SK-N-SH (cell line): ENCODE data around the gene SH2B2. TPM values are rescaled to one million over a fixed set of nuclear protein-coding genes. Genes with fewer than 3 reads are reported as not detected.

Source experiments
- CTCF ChIA-PET: fragments of 300-600, 350-600 bp; formaldehyde crosslinking; extraction: SDS; loops from one replicate; lab custom pipeline; 2021; lab: Yijun Ruan, JAX
- POLR2A ChIA-PET: fragments of 350-600 bp; sonication (Branson Sonifier 250); formaldehyde crosslinking; extraction: SDS; loops from one replicate; lab custom pipeline; 2020; ENCODE audit warnings: antibody characterized with exemption, inconsistent platforms; lab: Yijun Ruan, JAX
- DNase-seq: peaks from one replicate; pipeline ENCODE4 v3.0.0; 2012
- H2AFZ ChIP-seq: fragments of 200-600 bp; sonication (generic); 2 replicates; pipeline ENCODE4 v1.8.1; 2016; ENCODE audit warnings: antibody characterized with exemption, mild to moderate bottlenecking, low read depth
- H3F3A ChIP-seq: fragments of 200-600 bp; sonication (generic); replicated peaks from 2 replicates; pipeline ENCODE3; 2016; ENCODE audit warnings: antibody characterized with exemption, mild to moderate bottlenecking; ENCODE audit not compliant: insufficient read depth
- H3K27ac ChIP-seq, 2 experiments: fragments of 200-500 bp in 1 of 2; fragments of 200-600 bp in 1 of 2; sonication (Bioruptor generic) in 1 of 2; sonication (generic), shearing (Covaris generic) in 1 of 2; 2 replicates each; pipeline versions ENCODE4 v1.5.1 to v1.6.1; 2014 to 2016; ENCODE audit warnings: low read depth in 2 of 2, inconsistent platforms in 1 of 2, low read length in 1 of 2, mild to moderate bottlenecking in 1 of 2, mixed read lengths in 1 of 2
- H3K27me3 ChIP-seq: fragments of 200-600 bp; sonication (generic), shearing (Covaris generic); 2 replicates; pipeline ENCODE4 v1.6.1; 2016; ENCODE audit warnings: mixed run types; ENCODE audit not compliant: insufficient read depth
- H3K36me3 ChIP-seq, 2 experiments: fragments of 200-500 bp in 1 of 2; fragments of 200-600 bp in 1 of 2; sonication (Bioruptor generic) in 1 of 2; sonication (generic) in 1 of 2; replicated peaks in 1 of 2; 2 replicates each; pipeline versions ENCODE3 to v1.5.1; 2014 to 2016; ENCODE audit warnings: low read length in 1 of 2, mild to moderate bottlenecking in 1 of 2; ENCODE audit not compliant: insufficient read depth in 2 of 2, control insufficient read depth in 1 of 2
- H3K4me1 ChIP-seq, 2 experiments: fragments of 200-500 bp in 1 of 2; fragments of 200-600 bp in 1 of 2; sonication (Bioruptor generic) in 1 of 2; sonication (generic), shearing (Covaris generic) in 1 of 2; 2 replicates each; pipeline versions ENCODE4 v1.5.1 to v1.6.1; 2014 to 2016; ENCODE audit warnings: low read depth in 1 of 2, low read length in 1 of 2, mixed run types in 1 of 2; ENCODE audit not compliant: insufficient read depth in 2 of 2, control insufficient read depth in 1 of 2
- H3K4me2 ChIP-seq: fragments of 200-600 bp; sonication (generic), shearing (Covaris generic); 2 replicates; pipeline ENCODE4 v1.6.1; 2017; ENCODE audit warnings: mixed run types
- H3K4me3 ChIP-seq, 2 experiments: fragments of 200-500 bp in 1 of 2; fragments of 200-600 bp in 1 of 2; sonication (Bioruptor generic) in 1 of 2; sonication (generic), shearing (Covaris generic) in 1 of 2; 2 replicates each; pipeline versions ENCODE4 v1.5.1 to v1.8.1; 2014 to 2016; ENCODE audit warnings: low read depth in 2 of 2, inconsistent platforms in 1 of 2, low read length in 1 of 2, mild to moderate bottlenecking in 1 of 2, mixed read lengths in 1 of 2, moderate library complexity in 1 of 2
- H3K79me2 ChIP-seq: fragments of 200-600 bp; sonication (generic); 2 replicates; pipeline ENCODE4 v1.8.1; 2017; ENCODE audit warnings: mild to moderate bottlenecking; ENCODE audit not compliant: insufficient read depth
- H3K9ac ChIP-seq: fragments of 200-600 bp; sonication (generic); 2 replicates; pipeline ENCODE4 v1.6.1; 2017; ENCODE audit warnings: mixed run types
- H3K9me2 ChIP-seq: fragments of 200-600 bp; sonication (generic); 2 replicates; pipeline ENCODE4 v1.6.1; 2017; ENCODE audit warnings: mixed run types
- H3K9me3 ChIP-seq: fragments of 200-600 bp; sonication (generic); 2 replicates; pipeline ENCODE4 v1.6.1; 2017; ENCODE audit warnings: mixed run types, mild to moderate bottlenecking, moderate library complexity
- H4K20me1 ChIP-seq: fragments of 200-600 bp; sonication (generic); 2 replicates; pipeline ENCODE4 v1.6.1; 2017; ENCODE audit warnings: mild to moderate bottlenecking, mixed run types; ENCODE audit not compliant: insufficient read depth
- CHD2 ChIP-seq: fragments of 150-350 bp; IDR thresholded peaks from 2 replicates; pipeline ENCODE4 v1.6.1; 2018; ENCODE audit warnings: low read length; ENCODE audit not compliant: partially characterized antibody
- ELF1 ChIP-seq: IDR thresholded peaks from 2 replicates; pipeline ENCODE4 v1.4.0; 2012
- EP300 ChIP-seq, 2 experiments: IDR thresholded peaks; 2 replicates each; pipeline versions ENCODE4 v1.4.0 to v1.6.1; 2012; ENCODE audit warnings: borderline replicate concordance in 1 of 2, low read depth in 1 of 2, low read length in 1 of 2
- FOXJ3 ChIP-seq: sonication (generic); formaldehyde crosslinking; IDR thresholded peaks from 2 replicates; pipeline ENCODE4 v1.5.1; 2020; ENCODE audit warnings: mild to moderate bottlenecking, missing genetic modification reagents
- FOXM1 ChIP-seq: IDR thresholded peaks from 2 replicates; pipeline ENCODE4 v1.4.0; 2012; ENCODE audit warnings: low read depth, mild to moderate bottlenecking
- GATA2 ChIP-seq: sonication (generic); formaldehyde crosslinking; IDR thresholded peaks from 2 replicates; pipeline ENCODE4 v1.5.0; 2020; ENCODE audit warnings: mild to moderate bottlenecking, missing genetic modification reagents
- MXI1 ChIP-seq: IDR thresholded peaks from 2 replicates; pipeline ENCODE4 v1.6.1; 2012; ENCODE audit warnings: mild to moderate bottlenecking, low read depth, low read length, improper control_type of control experiment
- NFIC ChIP-seq: IDR thresholded peaks from 2 replicates; pipeline ENCODE4 v1.4.0; 2012; ENCODE audit warnings: borderline replicate concordance
- RAD21 ChIP-seq: IDR thresholded peaks from 2 replicates; pipeline ENCODE4 v1.6.1; 2012; ENCODE audit warnings: mild to moderate bottlenecking, low read length
- RXRA ChIP-seq: IDR thresholded peaks from 2 replicates; pipeline ENCODE4 v1.4.0; 2012; ENCODE audit warnings: low read depth, mild to moderate bottlenecking, borderline replicate concordance
- SIN3A ChIP-seq: IDR thresholded peaks from 2 replicates; pipeline ENCODE4 v1.6.1; 2012; ENCODE audit warnings: low read depth, mild to moderate bottlenecking, low read length, moderate library complexity, borderline replicate concordance
- SMC3 ChIP-seq: IDR thresholded peaks from 2 replicates; pipeline ENCODE4 v1.6.1; 2012; ENCODE audit warnings: low read depth, low read length, improper control_type of control experiment
- TAF1 ChIP-seq: IDR thresholded peaks from 2 replicates; pipeline ENCODE4 v1.6.1; 2012; ENCODE audit warnings: low read depth, mild to moderate bottlenecking, low read length, moderate library complexity, borderline replicate concordance
- TCF12 ChIP-seq: IDR thresholded peaks from 2 replicates; pipeline ENCODE4 v1.4.0; 2012
- TEAD4 ChIP-seq: IDR thresholded peaks from 2 replicates; pipeline ENCODE4 v1.4.0; 2012; ENCODE audit warnings: mild to moderate bottlenecking, borderline replicate concordance; ENCODE audit not compliant: insufficient read depth
- YY1 ChIP-seq: IDR thresholded peaks from 2 replicates; pipeline ENCODE4 v1.4.0; 2012; ENCODE audit warnings: low read depth, mild to moderate bottlenecking
- WGBS: methylation state at CpG from one replicate; pipeline ENCODE4 v1.1.6; 2017; ENCODE audit warnings: low lambda C conversion rate; 5-methylcytosine and 5-hydroxymethylcytosine counted together
- polyA plus RNA-seq, 3 experiments: library from polyadenylated mRNA; depleted of rRNA; stranded (reverse); fragments of >200 nt; gene quantifications; 2 replicates each; pipeline ENCODE4 v1.2.3, GENCODE V29; 2012
- TF ChIP-seq, protein P1 (sequence below): fragments of 200-600 bp; sonication (generic); IDR thresholded peaks from 2 replicates; pipeline ENCODE4 v1.6.1; 2017; ENCODE audit warnings: antibody characterized with exemption, mild to moderate bottlenecking, moderate library complexity
- TF ChIP-seq, protein P2 (sequence below): IDR thresholded peaks from 2 replicates; pipeline ENCODE4; 2012
- TF ChIP-seq, protein P3 (sequence below): IDR thresholded peaks from 2 replicates; pipeline ENCODE4 v1.6.1; 2012; ENCODE audit warnings: mild to moderate bottlenecking, low read depth, low read length, moderate library complexity
- TF ChIP-seq, protein P4 (sequence below): IDR thresholded peaks from 2 replicates; pipeline ENCODE4 v1.4.0; 2012; ENCODE audit warnings: low read depth, borderline replicate concordance

Gene SH2B2
- polyA plus RNA-seq, 1 of the 3 experiments (the other 2 are of a cell fraction): 4.7 TPM

DNA sequence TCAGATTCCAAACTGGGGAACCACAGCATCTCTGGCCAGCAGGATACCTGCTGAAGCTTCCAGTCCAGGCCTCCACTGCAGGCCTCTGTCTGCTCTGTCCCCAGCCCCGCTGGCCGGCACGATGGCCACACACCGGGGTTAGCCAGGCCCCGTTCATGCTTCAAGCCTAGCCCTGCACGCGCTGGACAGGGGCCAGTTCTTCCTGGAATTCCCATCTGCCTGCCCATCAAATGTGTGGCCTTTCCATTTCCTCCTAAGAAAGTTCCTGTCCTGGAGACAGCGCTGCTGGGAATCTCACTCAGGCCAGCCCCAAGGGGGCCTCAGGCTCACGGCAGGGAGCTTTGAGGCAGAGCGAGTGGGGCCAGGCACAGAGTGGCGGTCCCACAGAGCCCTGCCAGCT, 18.0 kb downstream of the SH2B2 start:
- Histone ChIP-seq H3K4me3 (no peak overlapping the region), H3K4me2 (no peak overlapping the region), H3K9me3 (no peaks in the 10 kb centered on the region), H3K27me3 (no peaks in the 10 kb centered on the region), H3K9ac (no peak overlapping the region), H3K27ac (no peak overlapping the region; a peak in 1 of 4 replicates), H3K9me2 (no peaks in the 10 kb centered on the region), H4K20me1 (no peaks in the 10 kb centered on the region), H3K4me1 (peaks cover 0 to 5% of the 10 kb centered on the region in 2 experiments; a peak in 1 of 4 replicates), H2AFZ (no peak overlapping the region), H3F3A (no peaks in the 10 kb centered on the region), H3K36me3 (no peaks in the 10 kb centered on the region), H3K79me2 (no peaks in the 10 kb centered on the region)
- CTCF ChIA-PET: interaction anchor here (0.9 kb wide), 1 partner anchor 11 kb away, joined by 3 read pairs; no protein-coding TSS in a partner anchor
- TF ChIP-seq RXRA (no peak), FOXJ3 (no peak), FOXM1 (no peak), MXI1 (no peak), TEAD4 (no peak), GATA2 (CRISPR knock-in tag) (no peak), ELF1 (no peak), TCF12 (no peak), NFIC (no peak), SIN3A (no peak), CHD2 (no peak), SMC3 (no peak), EP300 (IDR thresholded peaks at IDR 0.05; ENCODE audit: borderline replicate concordance in 1 of 2, low read depth in 1 of 2, low read length in 1 of 2) (no peak), RAD21 (no peak), YY1 (no peak), TAF1 (no peak)
- TF ChIP-seq, protein P1, sequence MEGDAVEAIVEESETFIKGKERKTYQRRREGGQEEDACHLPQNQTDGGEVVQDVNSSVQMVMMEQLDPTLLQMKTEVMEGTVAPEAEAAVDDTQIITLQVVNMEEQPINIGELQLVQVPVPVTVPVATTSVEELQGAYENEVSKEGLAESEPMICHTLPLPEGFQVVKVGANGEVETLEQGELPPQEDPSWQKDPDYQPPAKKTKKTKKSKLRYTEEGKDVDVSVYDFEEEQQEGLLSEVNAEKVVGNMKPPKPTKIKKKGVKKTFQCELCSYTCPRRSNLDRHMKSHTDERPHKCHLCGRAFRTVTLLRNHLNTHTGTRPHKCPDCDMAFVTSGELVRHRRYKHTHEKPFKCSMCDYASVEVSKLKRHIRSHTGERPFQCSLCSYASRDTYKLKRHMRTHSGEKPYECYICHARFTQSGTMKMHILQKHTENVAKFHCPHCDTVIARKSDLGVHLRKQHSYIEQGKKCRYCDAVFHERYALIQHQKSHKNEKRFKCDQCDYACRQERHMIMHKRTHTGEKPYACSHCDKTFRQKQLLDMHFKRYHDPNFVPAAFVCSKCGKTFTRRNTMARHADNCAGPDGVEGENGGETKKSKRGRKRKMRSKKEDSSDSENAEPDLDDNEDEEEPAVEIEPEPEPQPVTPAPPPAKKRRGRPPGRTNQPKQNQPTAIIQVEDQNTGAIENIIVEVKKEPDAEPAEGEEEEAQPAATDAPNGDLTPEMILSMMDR: no peak
- TF ChIP-seq, protein P2, sequence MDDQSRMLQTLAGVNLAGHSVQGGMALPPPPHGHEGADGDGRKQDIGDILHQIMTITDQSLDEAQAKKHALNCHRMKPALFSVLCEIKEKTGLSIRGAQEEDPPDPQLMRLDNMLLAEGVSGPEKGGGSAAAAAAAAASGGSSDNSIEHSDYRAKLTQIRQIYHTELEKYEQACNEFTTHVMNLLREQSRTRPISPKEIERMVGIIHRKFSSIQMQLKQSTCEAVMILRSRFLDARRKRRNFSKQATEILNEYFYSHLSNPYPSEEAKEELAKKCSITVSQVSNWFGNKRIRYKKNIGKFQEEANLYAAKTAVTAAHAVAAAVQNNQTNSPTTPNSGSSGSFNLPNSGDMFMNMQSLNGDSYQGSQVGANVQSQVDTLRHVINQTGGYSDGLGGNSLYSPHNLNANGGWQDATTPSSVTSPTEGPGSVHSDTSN: no peak
- TF ChIP-seq, protein P3, sequence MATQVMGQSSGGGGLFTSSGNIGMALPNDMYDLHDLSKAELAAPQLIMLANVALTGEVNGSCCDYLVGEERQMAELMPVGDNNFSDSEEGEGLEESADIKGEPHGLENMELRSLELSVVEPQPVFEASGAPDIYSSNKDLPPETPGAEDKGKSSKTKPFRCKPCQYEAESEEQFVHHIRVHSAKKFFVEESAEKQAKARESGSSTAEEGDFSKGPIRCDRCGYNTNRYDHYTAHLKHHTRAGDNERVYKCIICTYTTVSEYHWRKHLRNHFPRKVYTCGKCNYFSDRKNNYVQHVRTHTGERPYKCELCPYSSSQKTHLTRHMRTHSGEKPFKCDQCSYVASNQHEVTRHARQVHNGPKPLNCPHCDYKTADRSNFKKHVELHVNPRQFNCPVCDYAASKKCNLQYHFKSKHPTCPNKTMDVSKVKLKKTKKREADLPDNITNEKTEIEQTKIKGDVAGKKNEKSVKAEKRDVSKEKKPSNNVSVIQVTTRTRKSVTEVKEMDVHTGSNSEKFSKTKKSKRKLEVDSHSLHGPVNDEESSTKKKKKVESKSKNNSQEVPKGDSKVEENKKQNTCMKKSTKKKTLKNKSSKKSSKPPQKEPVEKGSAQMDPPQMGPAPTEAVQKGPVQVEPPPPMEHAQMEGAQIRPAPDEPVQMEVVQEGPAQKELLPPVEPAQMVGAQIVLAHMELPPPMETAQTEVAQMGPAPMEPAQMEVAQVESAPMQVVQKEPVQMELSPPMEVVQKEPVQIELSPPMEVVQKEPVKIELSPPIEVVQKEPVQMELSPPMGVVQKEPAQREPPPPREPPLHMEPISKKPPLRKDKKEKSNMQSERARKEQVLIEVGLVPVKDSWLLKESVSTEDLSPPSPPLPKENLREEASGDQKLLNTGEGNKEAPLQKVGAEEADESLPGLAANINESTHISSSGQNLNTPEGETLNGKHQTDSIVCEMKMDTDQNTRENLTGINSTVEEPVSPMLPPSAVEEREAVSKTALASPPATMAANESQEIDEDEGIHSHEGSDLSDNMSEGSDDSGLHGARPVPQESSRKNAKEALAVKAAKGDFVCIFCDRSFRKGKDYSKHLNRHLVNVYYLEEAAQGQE: no peak
- TF ChIP-seq, protein P4, sequence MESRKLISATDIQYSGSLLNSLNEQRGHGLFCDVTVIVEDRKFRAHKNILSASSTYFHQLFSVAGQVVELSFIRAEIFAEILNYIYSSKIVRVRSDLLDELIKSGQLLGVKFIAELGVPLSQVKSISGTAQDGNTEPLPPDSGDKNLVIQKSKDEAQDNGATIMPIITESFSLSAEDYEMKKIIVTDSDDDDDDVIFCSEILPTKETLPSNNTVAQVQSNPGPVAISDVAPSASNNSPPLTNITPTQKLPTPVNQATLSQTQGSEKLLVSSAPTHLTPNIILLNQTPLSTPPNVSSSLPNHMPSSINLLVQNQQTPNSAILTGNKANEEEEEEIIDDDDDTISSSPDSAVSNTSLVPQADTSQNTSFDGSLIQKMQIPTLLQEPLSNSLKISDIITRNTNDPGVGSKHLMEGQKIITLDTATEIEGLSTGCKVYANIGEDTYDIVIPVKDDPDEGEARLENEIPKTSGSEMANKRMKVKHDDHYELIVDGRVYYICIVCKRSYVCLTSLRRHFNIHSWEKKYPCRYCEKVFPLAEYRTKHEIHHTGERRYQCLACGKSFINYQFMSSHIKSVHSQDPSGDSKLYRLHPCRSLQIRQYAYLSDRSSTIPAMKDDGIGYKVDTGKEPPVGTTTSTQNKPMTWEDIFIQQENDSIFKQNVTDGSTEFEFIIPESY: no peak
- 96% methylated on average over 9 of the region's 11 CpGs for WGBS
- no peak for DNase-seq
- POLR2A ChIA-PET: no interaction called here
